Measurements from ENCODE around the gene EVL.

DNA sequence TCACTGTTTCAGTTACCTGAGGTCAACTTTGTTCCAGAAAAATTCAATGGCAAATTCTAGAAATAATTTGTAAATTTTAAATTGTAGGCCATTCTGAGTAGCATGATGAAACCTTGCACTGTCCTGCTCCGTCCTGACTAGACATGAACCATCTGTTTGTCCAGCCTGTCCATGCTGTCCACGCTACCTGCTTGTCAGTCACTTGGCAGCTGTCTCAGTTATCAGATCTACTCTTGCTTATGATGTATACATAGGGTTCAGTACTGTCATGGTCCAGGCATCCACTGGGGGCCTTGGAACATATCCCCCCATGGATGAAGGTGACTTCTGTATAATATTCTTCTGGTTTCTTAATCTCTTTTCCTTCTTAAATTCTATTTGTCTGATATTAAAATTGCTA is 14.1 kb upstream of the EVL start:
- no peak for TF ChIP-seq POLR2A (IDR thresholded peaks at IDR 0.05)
- TF ChIP-seq, protein P1, sequence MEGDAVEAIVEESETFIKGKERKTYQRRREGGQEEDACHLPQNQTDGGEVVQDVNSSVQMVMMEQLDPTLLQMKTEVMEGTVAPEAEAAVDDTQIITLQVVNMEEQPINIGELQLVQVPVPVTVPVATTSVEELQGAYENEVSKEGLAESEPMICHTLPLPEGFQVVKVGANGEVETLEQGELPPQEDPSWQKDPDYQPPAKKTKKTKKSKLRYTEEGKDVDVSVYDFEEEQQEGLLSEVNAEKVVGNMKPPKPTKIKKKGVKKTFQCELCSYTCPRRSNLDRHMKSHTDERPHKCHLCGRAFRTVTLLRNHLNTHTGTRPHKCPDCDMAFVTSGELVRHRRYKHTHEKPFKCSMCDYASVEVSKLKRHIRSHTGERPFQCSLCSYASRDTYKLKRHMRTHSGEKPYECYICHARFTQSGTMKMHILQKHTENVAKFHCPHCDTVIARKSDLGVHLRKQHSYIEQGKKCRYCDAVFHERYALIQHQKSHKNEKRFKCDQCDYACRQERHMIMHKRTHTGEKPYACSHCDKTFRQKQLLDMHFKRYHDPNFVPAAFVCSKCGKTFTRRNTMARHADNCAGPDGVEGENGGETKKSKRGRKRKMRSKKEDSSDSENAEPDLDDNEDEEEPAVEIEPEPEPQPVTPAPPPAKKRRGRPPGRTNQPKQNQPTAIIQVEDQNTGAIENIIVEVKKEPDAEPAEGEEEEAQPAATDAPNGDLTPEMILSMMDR (IDR thresholded peaks at IDR 0.05) = no peak
